H1 (cell line): ENCODE results near the gene TMEM198. TPM values are rescaled to one million over a fixed set of nuclear protein-coding genes. Genes with fewer than 3 reads are reported as not detected.
A peak's percentile ranks its signal among the peaks of the same experiment; 100 is the strongest.

ENCODE experiments used
- CTCF ChIA-PET: fragments of 300-600 bp; sonication (Branson Sonifier 250); formaldehyde crosslinking; loops from one replicate; lab custom pipeline; 2021; ENCODE audit not compliant: partially characterized antibody; lab: Charles Lee
- POLR2A ChIA-PET: fragments of 300-600 bp; sonication (Branson Sonifier 250); formaldehyde crosslinking; loops from one replicate; lab custom pipeline; 2021; ENCODE audit warnings: inconsistent platforms; ENCODE audit not compliant: partially characterized antibody; lab: Charles Lee
- DNase-seq, 2 experiments: peaks; one replicate each; pipeline versions ENCODE4 v3.0.0 to v3.0.0-alpha.2; 2010 to 2022; ENCODE audit warnings: low spot score in 2 of 2, low read depth in 1 of 2, mixed read lengths in 1 of 2
- FAIRE-seq: peaks from 2 replicates; lab custom pipeline; 2011; peaks lifted over from hg19 to GRCh38; lab: Jason Lieb, UNC
- H2AFZ ChIP-seq: 2 replicates; pipeline ENCODE4 v1.8.1; 2012; ENCODE audit warnings: low read length, inconsistent platforms
- H2AK5ac ChIP-seq: 2 replicates; pipeline ENCODE4 v1.6.1; 2013; ENCODE audit warnings: low read depth, low read length
- H2BK120ac ChIP-seq: replicated peaks from 2 replicates; pipeline ENCODE3; 2013; ENCODE audit warnings: low read depth, low read length, inconsistent platforms
- H2BK12ac ChIP-seq: 2 replicates; pipeline ENCODE4 v1.6.1; 2013; ENCODE audit warnings: low read depth, low read length
- H2BK15ac ChIP-seq: 2 replicates; pipeline ENCODE4 v1.6.1; 2013; ENCODE audit warnings: low read length
- H2BK20ac ChIP-seq: 2 replicates; pipeline ENCODE4 v1.6.1; 2013; ENCODE audit warnings: low read length
- H2BK5ac ChIP-seq: 2 replicates; pipeline ENCODE4 v1.6.1; 2013; ENCODE audit warnings: low read depth, low read length
- H3K14ac ChIP-seq: 2 replicates; pipeline ENCODE4 v1.6.1; 2013; ENCODE audit warnings: inconsistent platforms; ENCODE audit not compliant: insufficient read length
- H3K18ac ChIP-seq: 2 replicates; pipeline ENCODE4 v1.6.1; 2013; ENCODE audit warnings: low read length; ENCODE audit errors: extremely low read depth
- H3K23ac ChIP-seq: 2 replicates; pipeline ENCODE4 v1.6.1; 2013; ENCODE audit warnings: inconsistent platforms; ENCODE audit not compliant: insufficient read length
- H3K23me2 ChIP-seq: 2 replicates; pipeline ENCODE4 v1.6.1; 2013; ENCODE audit warnings: low read depth, low read length
- H3K27ac ChIP-seq: 2 replicates; pipeline ENCODE4 v1.6.1; 2011; ENCODE audit warnings: low read depth, low read length, inconsistent platforms
- H3K27me3 ChIP-seq, 4 experiments: replicated peaks in 1 of 4; 1 replicate in 1 of 4; 2 replicates in 3 of 4; pipeline versions ENCODE4 v1.6.1 to v1.8.1; 2011 to 2013; ENCODE audit warnings: low read length in 3 of 4, mild to moderate bottlenecking in 3 of 4, inconsistent platforms in 2 of 4, mixed read lengths in 2 of 4, moderate library complexity in 1 of 4; ENCODE audit not compliant: control insufficient read depth in 3 of 4, insufficient read depth in 3 of 4; ENCODE audit errors: extremely low read depth in 1 of 4
- H3K36me3 ChIP-seq, 4 experiments: 2 replicates each; pipeline versions ENCODE4 v1.6.1 to v1.8.1; 2011 to 2013; ENCODE audit warnings: mild to moderate bottlenecking in 4 of 4, low read length in 3 of 4, moderate library complexity in 2 of 4, control low read depth in 1 of 4, inconsistent platforms in 1 of 4; ENCODE audit not compliant: insufficient read depth in 4 of 4, control insufficient read depth in 2 of 4
- H3K4ac ChIP-seq: replicated peaks from 2 replicates; pipeline ENCODE3; 2013; ENCODE audit warnings: low read length, low read depth, mixed read lengths, inconsistent platforms; ENCODE audit not compliant: insufficient read length
- H3K4me1 ChIP-seq, 4 experiments: replicated peaks in 1 of 4; 1 replicate in 1 of 4; 2 replicates in 3 of 4; pipeline versions ENCODE4 v1.6.1 to v1.8.1; 2011 to 2013; ENCODE audit warnings: low read length in 3 of 4, inconsistent platforms in 2 of 4, mixed read lengths in 1 of 4; ENCODE audit not compliant: insufficient read depth in 4 of 4, control insufficient read depth in 3 of 4
- H3K4me2 ChIP-seq, 2 experiments: 2 replicates each; pipeline versions ENCODE4 v1.6.1 to v1.8.1; 2011 to 2013; ENCODE audit warnings: low read depth in 2 of 2, low read length in 2 of 2, control low read depth in 1 of 2, inconsistent platforms in 1 of 2, mild to moderate bottlenecking in 1 of 2; ENCODE audit not compliant: insufficient read depth in 1 of 2
- H3K4me3 ChIP-seq, 4 experiments: fragments of 200-600, 300-600 bp in 1 of 4; sonication (generic), shearing (Covaris generic), sonication (Bioruptor Twin) in 1 of 4; 2 replicates each; pipeline versions ENCODE4 v1.5.1 to v1.8.1; 2011 to 2016; ENCODE audit warnings: low read length in 4 of 4, low read depth in 3 of 4, control low read depth in 2 of 4, inconsistent platforms in 2 of 4, mild to moderate bottlenecking in 2 of 4, mixed read lengths in 1 of 4, moderate library complexity in 1 of 4; ENCODE audit not compliant: insufficient read depth in 2 of 4; ENCODE audit errors: extremely low read depth in 1 of 4
- H3K56ac ChIP-seq: replicated peaks from 2 replicates; pipeline ENCODE3; 2013; ENCODE audit warnings: low read depth, mild to moderate bottlenecking, mixed read lengths, low read length, inconsistent platforms; ENCODE audit not compliant: insufficient read length
- H3K79me1 ChIP-seq: 2 replicates; pipeline ENCODE4 v1.6.1; 2013; ENCODE audit warnings: low read depth, low read length, control low read depth
- H3K79me2 ChIP-seq, 2 experiments: 2 replicates each; pipeline versions ENCODE4 v1.6.1 to v1.8.1; 2012 to 2013; ENCODE audit warnings: low read length in 2 of 2, mild to moderate bottlenecking in 2 of 2, inconsistent platforms in 1 of 2; ENCODE audit not compliant: insufficient read depth in 2 of 2, control insufficient read depth in 1 of 2
- H3K9ac ChIP-seq, 4 experiments: replicated peaks in 1 of 4; 1 replicate in 1 of 4; 2 replicates in 3 of 4; pipeline versions ENCODE4 v1.6.1 to v1.8.1; 2011 to 2013; ENCODE audit warnings: low read depth in 3 of 4, low read length in 3 of 4, control low read depth in 2 of 4, mild to moderate bottlenecking in 2 of 4, moderate library complexity in 2 of 4, inconsistent platforms in 1 of 4; ENCODE audit errors: extremely low read depth in 1 of 4
- H3K9me3 ChIP-seq, 2 experiments: 2 replicates each; pipeline versions ENCODE4 v1.6.1 to v1.8.1; 2012 to 2013; ENCODE audit warnings: mild to moderate bottlenecking in 2 of 2, moderate library complexity in 2 of 2, control low read depth in 1 of 2, inconsistent platforms in 1 of 2, low read depth in 1 of 2, low read length in 1 of 2, mixed read lengths in 1 of 2; ENCODE audit not compliant: insufficient read depth in 2 of 2
- H4K20me1 ChIP-seq, 2 experiments: replicated peaks in 1 of 2; 2 replicates each; pipeline versions ENCODE3 to v1.8.1; 2011 to 2013; ENCODE audit warnings: inconsistent platforms in 2 of 2, low read length in 2 of 2, mild to moderate bottlenecking in 1 of 2; ENCODE audit not compliant: insufficient read depth in 2 of 2, control insufficient read depth in 1 of 2
- H4K5ac ChIP-seq: 2 replicates; pipeline ENCODE4 v1.6.1; 2013; ENCODE audit warnings: low read length, low read depth, mixed read lengths, inconsistent platforms; ENCODE audit not compliant: insufficient read length
- H4K8ac ChIP-seq: 2 replicates; pipeline ENCODE4 v1.8.0; 2013; ENCODE audit warnings: mild to moderate bottlenecking, moderate library complexity, low read length, inconsistent platforms; ENCODE audit not compliant: insufficient read depth; ENCODE audit errors: extremely low read depth
- H4K91ac ChIP-seq: replicated peaks from 2 replicates; pipeline ENCODE3; 2013; ENCODE audit warnings: low read length, mixed read lengths, inconsistent platforms; ENCODE audit not compliant: insufficient read length
- BRCA1 ChIP-seq: IDR thresholded peaks from 2 replicates; pipeline ENCODE4 v1.6.1; 2012; ENCODE audit warnings: low read depth, low read length, improper control_type of control experiment
- CEBPB ChIP-seq: IDR thresholded peaks from 2 replicates; pipeline ENCODE4 v1.6.1; 2012; ENCODE audit warnings: low read depth, low read length
- CREB1 ChIP-seq: IDR thresholded peaks from 2 replicates; pipeline ENCODE4 v1.6.1; 2012; ENCODE audit warnings: inconsistent platforms
- EZH2 ChIP-seq: fragments of 200-600 bp; sonication (generic); IDR thresholded peaks from 2 replicates; pipeline ENCODE4 v1.7.1; 2012; ENCODE audit warnings: low read depth, mild to moderate bottlenecking, moderate library complexity, low read length, inconsistent platforms; ENCODE audit not compliant: severe bottlenecking
- SAP30 ChIP-seq: fragments of 300-600 bp; sonication (generic); IDR thresholded peaks from 2 replicates; pipeline ENCODE4 v1.7.1; 2012; ENCODE audit warnings: low read length, moderate library complexity, mild to moderate bottlenecking, inconsistent platforms; ENCODE audit not compliant: insufficient read depth, insufficient replicate concordance
- SP1 ChIP-seq: IDR thresholded peaks from 2 replicates; pipeline ENCODE4 v1.6.1; 2011; ENCODE audit warnings: low read depth, low read length
- SP2 ChIP-seq: IDR thresholded peaks from 2 replicates; pipeline ENCODE4 v1.6.1; 2012; ENCODE audit warnings: mild to moderate bottlenecking, low read length, inconsistent platforms
- ZNF274 ChIP-seq: IDR thresholded peaks from 2 replicates; pipeline ENCODE4 v1.7.0; 2012; ENCODE audit warnings: low read length, borderline replicate concordance; ENCODE audit errors: extremely low read depth
- WGBS, 2 experiments: shearing (Covaris generic) in 1 of 2; methylation state at CpG; one replicate each; pipeline versions ENCODE4 v1.1.6 to v1.1.7; 2013 to 2015; ENCODE audit warnings: low lambda C conversion rate in 2 of 2, mixed read lengths in 2 of 2, inconsistent platforms in 1 of 2, low coverage in 1 of 2, missing lambda C conversion rate in 1 of 2; ENCODE audit not compliant: insufficient replicate concordance in 2 of 2, insufficient coverage in 1 of 2, insufficient read length in 1 of 2; ENCODE audit errors: extremely low coverage in 1 of 2, missing lambda C conversion rate in 1 of 2; 5-methylcytosine and 5-hydroxymethylcytosine counted together
- polyA plus RNA-seq, 7 experiments: library from polyadenylated mRNA; depleted of rRNA in 3 of 7; stranded (reverse) in 5 of 7; unstranded in 2 of 7; fragments of >200 nt in 5 of 7; fragments of 200-250 nt in 2 of 7; gene quantifications; 1 replicate in 5 of 7; 2 replicates in 1 of 7; 4 replicates in 1 of 7; pipeline versions ENCODE4 v1.2.1 to v1.2.3, GENCODE V29; 2011 to 2013; ENCODE audit warnings: missing spikeins in 2 of 7, mixed read lengths in 2 of 7
- total RNA-seq: library from RNA; stranded (reverse); fragmentation: NEBNext Ultra II Directional; extraction: Animal tissue kit (Norgen Biotek cat#: 25700); gene quantifications from 2 replicates; pipeline ENCODE4 v1.2.1, GENCODE V29; 2021

TMEM198 gene
- total and polyA plus RNA-seq, 2 of the 8 experiments (the other 6 are each of a cell fraction or from before 2014, with no cell fraction given), result 10.2 to 10.4 TPM

DNA sequence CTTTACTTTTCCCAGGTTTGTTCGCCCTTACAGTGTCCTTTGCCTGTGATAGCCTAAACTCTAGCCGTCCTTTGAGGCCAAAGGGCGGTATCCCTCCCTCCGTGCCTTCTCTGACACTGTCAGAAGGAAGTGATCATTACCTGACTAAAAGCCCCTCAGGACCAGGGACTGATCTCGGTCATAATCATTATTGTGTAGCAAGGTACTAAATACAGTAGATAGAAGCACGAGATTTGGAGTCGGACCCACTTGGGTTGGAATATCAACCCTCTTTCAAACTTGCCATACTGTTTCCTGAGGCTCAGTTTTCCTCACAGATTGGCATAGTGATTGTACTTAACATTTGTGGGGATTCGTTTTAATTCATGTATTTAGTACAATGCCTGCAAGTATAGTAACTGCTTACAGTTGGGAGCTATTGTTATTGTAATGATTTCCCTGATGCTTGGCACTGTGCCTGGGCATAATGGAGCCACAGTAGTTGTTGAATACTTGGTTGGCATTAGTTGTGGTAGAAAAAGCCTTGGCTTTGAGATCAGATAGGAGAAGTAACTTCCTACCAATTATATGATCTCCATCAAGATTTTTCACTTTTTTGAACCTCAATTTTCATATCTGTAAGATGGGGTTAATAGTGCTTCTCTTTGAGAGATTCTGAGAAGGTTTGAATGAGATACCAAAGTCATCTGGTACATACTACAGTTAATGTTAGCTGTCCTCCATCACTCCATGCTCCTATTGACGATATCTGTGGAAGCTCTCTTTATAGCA lies 54.7 kb downstream of the TMEM198 start:
- Histone ChIP-seq H3K4me2 (peak overlapping the region; percentile 84 to 88), H3K18ac (peak overlapping the region; percentile 81; the same call in 1 of the 2 replicates), H2BK20ac (no peak overlapping the region; the same call in 1 of the 2 replicates), H3K27me3 (no peaks in the 10 kb centered on the region), H2AK5ac (peak overlapping the region; percentile 54; the same call in 1 of the 2 replicates), H4K8ac (peak overlapping the region; percentile 82; the same call in 1 of the 2 replicates), H2BK12ac (0 out of 2 replicates have a peak overlapping the region, but pooled peaks have one; percentile 46), H3K36me3 (peaks cover 0 to 6% (median 0%) of the 10 kb centered on the region in 4 experiments; a peak in 4 of 8 replicates), H3K27ac (0 out of 2 replicates have a peak overlapping the region, but pooled peaks have one; percentile 4), H3K4ac (no peak overlapping the region)
- CTCF ChIA-PET, result interaction anchor here (0.7 to 14.4 kb wide), 9 partner anchors 22 to 77 kb away, joined by 3 to 143 read pairs (median 4); partner anchors contain the start of genes INHA and OBSL1
- TF ChIP-seq EZH2 (no peak), SAP30 (no peak), BRCA1 (no peak), ZNF274 (no peak), SP2 (no peak), CREB1 (no peak), CEBPB (no peak), SP1 (no peak)
- TF ChIP-seq, all 59 proteins: peak for 0
- Histone ChIP-seq H3K9ac (peak overlapping the region in 2 of 4 experiments; percentile 48 to 71; a peak in 4 of 7 replicates), H2BK5ac (peak overlapping the region; percentile 95), H2BK15ac (peak overlapping the region; percentile 92), H3K4me1 (peaks cover 0 to 13% (median 2%) of the 10 kb centered on the region in 4 experiments; a peak in 4 of 7 replicates), H4K5ac (peak overlapping the region; percentile 77), H3K4me3 (peak overlapping the region; percentile 75 to 87 (median 84)), H4K20me1 (no peaks in the 10 kb centered on the region), H3K14ac (no peak overlapping the region), H4K91ac (peak overlapping the region; percentile 80), H3K79me2 (no peaks in the 10 kb centered on the region), H3K9me3 (no peaks in the 10 kb centered on the region), H3K79me1 (no peaks in the 10 kb centered on the region; the same call in 1 of the 2 replicates), H2BK120ac (peak overlapping the region; percentile 1), H3K56ac (no peak overlapping the region), H3K23ac (no peak overlapping the region), H2AFZ (peak overlapping the region; percentile 91), H3K23me2 (peaks cover 2% of the 10 kb centered on the region; the same call in 1 of the 2 replicates)
- DNase-seq (no peak), FAIRE-seq (no peak)
- 34% methylated on average over 9 of the region's 9 CpGs; no CpG with 5 or more reads in 1 of the 2 experiments for WGBS, 2 experiments
- POLR2A ChIA-PET, result interaction anchor here (0.6 to 13.4 kb wide), 20 partner anchors 10 to 614 kb away, joined by 3 to 127 read pairs (median 6); partner anchors contain the start of genes CHPF, GMPPA, INHA and OBSL1
